Upper lobe of left lung (tissue), 4 donors: ENCODE data around the gene KRT8.

Experiments
- POLR2A ChIP-seq, 4 donors: fragments of 450-650 bp; IDR thresholded peaks; one replicate each; pipeline ENCODE4 v1.5.1; 2016 to 2017; ENCODE audit warnings: antibody characterized with exemption in 4 of 4, mild to moderate bottlenecking in 2 of 4
- POLR2AphosphoS5 ChIP-seq, 2 donors: sonication (generic); formaldehyde crosslinking; IDR thresholded peaks; one replicate each; pipeline ENCODE4 v1.5.1; 2017; ENCODE audit warnings: antibody characterized with exemption in 2 of 2
- TF ChIP-seq, protein P1 (sequence below), 6 experiments: fragments of 450-650 bp in 4 of 6; fragments of 200-600 bp in 2 of 6; sonication (generic) in 2 of 6; IDR thresholded peaks; one replicate each; pipeline ENCODE4 v1.5.1; 2016 to 2019; ENCODE audit warnings: antibody characterized with exemption in 6 of 6

DNA sequence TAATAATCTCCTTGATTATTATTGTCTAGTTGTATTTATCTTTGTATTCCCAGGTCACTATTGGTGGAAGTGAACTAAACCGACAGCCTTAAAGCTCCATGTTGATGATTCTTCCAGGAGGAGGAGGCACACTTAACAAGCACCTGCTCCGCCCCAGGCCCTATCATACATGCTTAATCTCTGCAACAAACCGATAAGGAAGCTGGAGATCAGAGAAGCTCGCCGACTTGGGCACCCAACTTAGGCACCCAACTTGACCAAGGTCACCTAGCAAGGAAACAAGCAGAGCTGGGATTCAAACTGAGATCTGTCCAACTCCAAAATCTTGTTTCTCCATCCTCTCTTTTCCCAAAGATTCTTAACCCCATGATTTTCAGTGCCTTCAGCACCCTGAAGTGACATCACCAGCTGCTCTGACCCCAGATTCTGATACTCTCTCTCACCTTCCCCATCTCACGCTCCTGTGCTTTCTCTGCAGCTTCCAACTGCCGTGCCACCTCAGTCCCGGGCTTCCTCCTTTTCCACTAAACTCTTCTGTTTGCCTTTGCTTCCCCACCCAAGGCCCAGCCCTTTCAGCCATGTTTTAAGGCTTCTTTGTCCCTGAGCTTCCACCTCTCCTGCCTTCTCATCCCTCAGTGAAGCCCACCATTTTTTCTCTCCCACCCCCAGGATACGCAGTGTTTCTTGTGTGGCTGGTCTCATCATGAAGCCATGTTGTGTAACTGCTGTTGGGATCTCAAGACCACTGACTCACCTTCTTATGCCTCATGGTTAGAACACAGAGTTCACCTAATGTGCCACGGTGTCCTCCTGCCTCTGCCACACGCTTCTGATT, 37.4 kb upstream of the KRT8 start:
- TF ChIP-seq, protein P1, sequence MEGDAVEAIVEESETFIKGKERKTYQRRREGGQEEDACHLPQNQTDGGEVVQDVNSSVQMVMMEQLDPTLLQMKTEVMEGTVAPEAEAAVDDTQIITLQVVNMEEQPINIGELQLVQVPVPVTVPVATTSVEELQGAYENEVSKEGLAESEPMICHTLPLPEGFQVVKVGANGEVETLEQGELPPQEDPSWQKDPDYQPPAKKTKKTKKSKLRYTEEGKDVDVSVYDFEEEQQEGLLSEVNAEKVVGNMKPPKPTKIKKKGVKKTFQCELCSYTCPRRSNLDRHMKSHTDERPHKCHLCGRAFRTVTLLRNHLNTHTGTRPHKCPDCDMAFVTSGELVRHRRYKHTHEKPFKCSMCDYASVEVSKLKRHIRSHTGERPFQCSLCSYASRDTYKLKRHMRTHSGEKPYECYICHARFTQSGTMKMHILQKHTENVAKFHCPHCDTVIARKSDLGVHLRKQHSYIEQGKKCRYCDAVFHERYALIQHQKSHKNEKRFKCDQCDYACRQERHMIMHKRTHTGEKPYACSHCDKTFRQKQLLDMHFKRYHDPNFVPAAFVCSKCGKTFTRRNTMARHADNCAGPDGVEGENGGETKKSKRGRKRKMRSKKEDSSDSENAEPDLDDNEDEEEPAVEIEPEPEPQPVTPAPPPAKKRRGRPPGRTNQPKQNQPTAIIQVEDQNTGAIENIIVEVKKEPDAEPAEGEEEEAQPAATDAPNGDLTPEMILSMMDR (IDR thresholded peaks at IDR 0.05), result no peak
- TF ChIP-seq POLR2AphosphoS5 (IDR thresholded peaks at IDR 0.05), result no peak
- no peak for TF ChIP-seq POLR2A (IDR thresholded peaks at IDR 0.05)
